K562 (cell line): Measurements from ENCODE around the gene HSD11B2. TPM values are rescaled to one million over a fixed set of nuclear protein-coding genes. Genes with fewer than 3 reads are reported as not detected.

ENCODE experiments used
- CHD7 ChIP-seq: fragments of 200-600 bp; sonication (generic); IDR thresholded peaks from one replicate; pipeline ENCODE4 v1.6.1; 2012; ENCODE audit warnings: mild to moderate bottlenecking, low read depth, low read length, inconsistent platforms
- DEAF1 ChIP-seq: fragments of 450-650 bp; formaldehyde crosslinking; IDR thresholded peaks from 2 replicates; pipeline ENCODE4 v1.4.0; 2020; ENCODE audit warnings: mild to moderate bottlenecking, moderate library complexity
- GABPB1 ChIP-seq: sonication (generic); formaldehyde crosslinking; IDR thresholded peaks from 2 replicates; pipeline ENCODE4 v1.8.0; 2022; ENCODE audit warnings: mild to moderate bottlenecking, missing genetic modification reagents
- GATAD2A ChIP-seq: fragments of 450-650 bp; IDR thresholded peaks from 2 replicates; pipeline ENCODE4 v1.6.1; 2017
- KAT7 ChIP-seq: sonication (generic); formaldehyde crosslinking; IDR thresholded peaks from 2 replicates; pipeline ENCODE4 v1.8.0; 2022; ENCODE audit warnings: missing genetic modification reagents, mild to moderate bottlenecking, borderline replicate concordance
- RREB1 ChIP-seq: fragments of 250-450 bp; sonication (Bioruptor Pico); IDR thresholded peaks from 2 replicates; pipeline ENCODE4 v1.4.0; 2020
- ZNF436 ChIP-seq: fragments of 250-450, 450-650 bp; sonication (Bioruptor Pico); formaldehyde crosslinking; IDR thresholded peaks from 2 replicates; pipeline ENCODE4 v1.7.0; 2020; ENCODE audit warnings: mild to moderate bottlenecking
- ZNF785 ChIP-seq: fragments of 250-450 bp; sonication (Bioruptor Pico); IDR thresholded peaks from 2 replicates; pipeline ENCODE4 v1.4.0; 2020; ENCODE audit warnings: mild to moderate bottlenecking
- polyA plus RNA-seq, 8 experiments: library from polyadenylated mRNA; depleted of rRNA in 4 of 8; stranded (reverse) in 5 of 8; unstranded in 3 of 8; fragments of >200 nt; fragmentation: Nextera tagmentation in 2 of 8; fragmentation: Illumina TruSeq in 1 of 8; extraction: Ambion mirVana in 2 of 8; extraction: Trizol in 1 of 8; gene quantifications; 2 replicates each; pipeline versions ENCODE4 v1.2.1 to v1.2.3, GENCODE V29; 2011 to 2014; ENCODE audit warnings: inconsistent platforms in 1 of 8, missing spikeins in 1 of 8
- total RNA-seq, 7 experiments: library from RNA; depleted of rRNA in 6 of 7; stranded (reverse); fragments of >200 nt in 6 of 7; fragmentation: Illumina TruSeq in 2 of 7; extraction: Trizol in 2 of 7; gene quantifications; 2 replicates each; pipeline versions ENCODE4 v1.2.1 to v1.2.3, GENCODE V29; 2011 to 2021; ENCODE audit warnings: low replicate concordance in 1 of 7

The HSD11B2 gene
- total and polyA plus RNA-seq, 9 of the 15 experiments (the other 6 are each of a cell fraction or from before 2014, with no cell fraction given): 0.08 to 2.0 (median 0.79) TPM

- TF ChIP-seq CHD7 (no peak), GABPB1 (peak; percentile 56; the same call in 1 of the 2 replicates), GATAD2A (no peak), ZNF436 (no peak), KAT7 (CRISPR knock-in tag) (0 out of 2 replicates have a peak, but pooled peaks have one; percentile 60), ZNF785 (CRISPR knock-in tag) (no peak), DEAF1 (CRISPR knock-in tag) (no peak), RREB1 (CRISPR knock-in tag) (no peak)
These were observed 31.6 kb upstream of the HSD11B2 start (continued) for GRCh38 chr16:67399218-67399733.
